ENCODE measurements around the gene CEP85.
"Not testable (repeated sequence)": the region's sequence is repeated elsewhere in the genome, so short reads cannot be mapped to it uniquely, and the experiment has no call there.

CEP85 gene

DNA sequence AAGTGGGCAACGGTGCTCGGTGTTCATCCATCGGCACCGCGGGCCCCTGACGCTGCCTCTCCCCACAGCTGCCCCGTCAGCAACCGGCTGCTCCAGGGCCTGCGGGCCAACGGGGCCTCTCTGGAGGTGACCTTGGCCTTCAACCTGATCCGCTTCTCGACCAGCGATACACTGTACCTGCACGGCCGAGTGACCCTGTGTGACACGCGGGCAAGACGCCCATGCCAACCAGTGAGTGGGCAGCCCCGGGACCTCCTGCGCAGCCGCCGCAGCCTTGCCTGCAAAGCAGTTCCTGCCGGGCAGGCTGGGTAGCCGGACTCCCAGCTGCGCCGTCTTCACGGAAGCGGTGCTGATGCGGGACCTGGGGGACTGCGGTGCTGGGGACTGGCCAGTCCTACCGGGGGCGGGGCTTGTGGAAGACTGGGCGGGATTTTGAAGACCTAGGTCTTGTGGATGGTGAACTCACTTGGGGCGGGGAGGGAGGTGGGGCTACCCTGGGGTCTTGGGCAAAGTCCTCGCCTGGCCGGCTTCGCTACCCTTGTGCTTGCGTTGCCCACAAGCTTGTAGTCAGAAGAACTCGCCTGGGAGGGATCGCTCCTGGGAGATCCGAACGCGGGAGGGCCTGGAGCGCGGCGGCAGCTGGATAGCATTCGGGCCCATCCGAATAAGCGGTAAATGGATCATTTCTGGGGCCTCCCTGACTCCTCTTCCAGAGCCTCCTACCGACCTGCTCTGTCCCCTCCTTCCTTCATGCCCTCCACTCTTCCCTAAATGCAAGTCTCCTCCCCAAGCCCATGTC is 8.8 kb upstream of the CEP85 start:
- DNase-seq, result peak; percentile 46

DNA sequence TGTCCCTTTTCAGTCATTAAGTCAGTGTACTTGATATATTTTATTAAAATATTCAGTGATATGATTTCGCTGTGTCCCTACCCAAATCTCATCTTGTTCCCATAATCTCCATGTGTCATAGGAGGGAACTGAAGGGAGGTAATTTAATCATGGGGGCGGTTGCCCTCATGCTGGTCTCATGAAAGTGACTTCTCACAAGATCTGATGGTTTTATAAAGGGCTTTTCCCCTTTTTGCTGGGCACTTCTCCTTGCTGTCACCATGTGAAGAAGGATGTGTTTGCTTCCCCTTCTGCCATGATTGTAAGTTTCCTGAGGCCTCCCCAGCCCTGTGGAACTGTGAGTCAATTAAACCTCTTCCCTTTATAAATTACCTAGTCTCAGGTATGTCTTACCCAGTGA is 3.3 kb upstream of the CEP85 start:
- not testable (repeated sequence) for DNase-seq

GRCh38 chr1:26234644-26235370 is 807 bp downstream of the CEP85 start:
- peak; percentile 11 for DNase-seq

- no peak for DNase-seq
Measured at GRCh38 chr1:26237230-26237966, 3.4 kb downstream of the CEP85 start.

DNA sequence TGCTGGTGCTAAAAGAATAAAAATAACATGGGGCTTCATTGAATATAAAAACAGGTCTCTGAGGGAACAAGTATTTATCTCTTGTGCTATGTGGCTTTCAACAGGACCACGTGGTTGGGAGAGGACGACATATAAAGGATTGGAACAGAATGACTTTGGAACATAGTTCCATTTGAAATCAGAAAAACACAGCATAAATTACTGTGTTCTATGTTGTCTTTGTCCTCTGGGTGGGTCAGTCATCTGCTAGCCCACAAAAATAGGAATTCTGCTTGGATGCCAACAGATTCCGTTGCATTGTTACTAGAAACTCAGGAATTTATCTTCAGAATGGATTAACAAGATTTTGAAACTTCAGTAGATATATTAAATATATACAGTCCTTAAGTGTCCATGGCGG is 5.9 kb downstream of the CEP85 start:
- no peak for DNase-seq

GRCh38 chr1:26252718-26253117 is 18.7 kb downstream of the CEP85 start:
- DNase-seq, result no peak

DNA sequence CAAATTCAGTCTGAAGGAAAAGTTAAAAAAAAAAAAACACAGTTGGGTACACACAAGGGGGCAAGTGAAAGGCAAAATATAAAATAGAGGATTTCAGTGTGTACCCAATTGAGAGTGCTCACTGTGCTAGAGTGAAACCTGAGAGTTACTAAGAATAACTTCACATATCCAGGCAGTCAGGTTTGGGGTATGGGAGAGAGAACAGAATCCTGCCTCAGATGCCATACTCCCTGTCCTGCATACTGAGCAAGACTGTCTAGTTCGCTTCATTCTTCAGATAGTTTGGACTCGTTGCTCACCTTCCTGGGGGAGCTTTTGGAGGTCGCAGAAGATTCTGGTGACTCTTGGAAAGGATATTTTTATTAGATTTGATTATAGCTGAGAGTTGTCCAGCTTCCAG is 20.4 kb downstream of the CEP85 start:
- DNase-seq, result no peak

DNA sequence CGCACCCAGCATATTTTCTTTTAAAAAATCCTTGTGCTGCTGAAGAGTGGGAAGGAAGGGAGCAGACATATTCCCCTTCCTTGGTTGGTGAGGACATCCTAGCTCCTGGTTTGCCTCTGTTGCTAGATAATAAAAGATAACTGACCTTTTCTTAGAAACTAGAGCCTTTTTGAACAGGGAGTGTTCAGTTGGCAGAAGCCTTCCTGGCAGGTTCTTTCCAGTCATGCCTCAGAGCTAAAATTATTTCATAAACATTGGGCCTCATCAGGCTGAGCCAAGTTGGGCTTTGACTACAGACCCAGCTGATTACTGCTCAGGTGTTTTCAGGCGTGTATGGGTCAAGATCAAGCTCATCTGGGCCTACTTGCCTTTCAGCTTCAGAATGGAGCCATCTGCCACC is 23.2 kb downstream of the CEP85 start:
- no peak for DNase-seq

DNA sequence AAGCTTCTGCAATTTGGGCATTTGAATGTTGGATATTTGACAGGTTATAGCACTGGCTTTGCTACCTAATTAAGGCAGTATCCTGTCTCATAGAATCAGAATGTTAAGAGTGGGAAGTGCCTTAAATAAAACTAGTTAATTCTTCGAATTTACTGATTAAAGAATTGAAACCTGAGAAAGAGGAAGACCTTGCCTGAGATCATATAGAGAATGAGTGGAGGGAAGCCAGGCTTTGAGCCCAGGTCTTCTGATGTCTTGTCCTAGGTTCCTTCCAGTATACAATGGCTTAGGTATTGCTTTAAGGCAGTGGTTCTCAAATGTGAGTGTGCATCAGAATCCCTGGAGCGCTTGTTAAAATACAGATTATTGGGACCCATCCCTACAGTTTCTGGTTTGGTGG is 25.0 kb downstream of the CEP85 start:
- DNase-seq, result no peak

- no peak for DNase-seq
Measured at GRCh38 chr1:26259578-26259977, 25.6 kb downstream of the CEP85 start.

GRCh38 chr1:26263212-26263611 is 29.2 kb downstream of the CEP85 start:
- DNase-seq, result no peak

DNA sequence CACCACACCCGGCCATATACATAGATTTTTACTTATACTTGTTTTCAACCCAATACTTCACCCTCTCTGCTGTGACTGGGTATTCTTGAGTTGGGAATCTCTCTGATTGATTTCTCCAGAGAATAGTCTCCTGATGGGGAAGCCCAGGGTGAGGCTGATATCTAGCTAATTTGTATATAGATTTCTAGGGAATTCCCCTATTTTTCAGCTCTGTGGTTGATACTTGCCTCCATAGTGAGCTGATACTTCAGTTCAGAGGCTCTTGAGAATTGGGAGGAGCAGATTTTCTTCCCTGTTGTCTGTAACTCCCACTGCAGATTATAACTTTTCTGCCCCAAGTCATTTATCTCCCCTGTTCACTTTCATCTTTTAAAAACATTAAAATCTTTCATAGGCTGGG is 31.4 kb downstream of the CEP85 start:
- no peak for DNase-seq

DNA sequence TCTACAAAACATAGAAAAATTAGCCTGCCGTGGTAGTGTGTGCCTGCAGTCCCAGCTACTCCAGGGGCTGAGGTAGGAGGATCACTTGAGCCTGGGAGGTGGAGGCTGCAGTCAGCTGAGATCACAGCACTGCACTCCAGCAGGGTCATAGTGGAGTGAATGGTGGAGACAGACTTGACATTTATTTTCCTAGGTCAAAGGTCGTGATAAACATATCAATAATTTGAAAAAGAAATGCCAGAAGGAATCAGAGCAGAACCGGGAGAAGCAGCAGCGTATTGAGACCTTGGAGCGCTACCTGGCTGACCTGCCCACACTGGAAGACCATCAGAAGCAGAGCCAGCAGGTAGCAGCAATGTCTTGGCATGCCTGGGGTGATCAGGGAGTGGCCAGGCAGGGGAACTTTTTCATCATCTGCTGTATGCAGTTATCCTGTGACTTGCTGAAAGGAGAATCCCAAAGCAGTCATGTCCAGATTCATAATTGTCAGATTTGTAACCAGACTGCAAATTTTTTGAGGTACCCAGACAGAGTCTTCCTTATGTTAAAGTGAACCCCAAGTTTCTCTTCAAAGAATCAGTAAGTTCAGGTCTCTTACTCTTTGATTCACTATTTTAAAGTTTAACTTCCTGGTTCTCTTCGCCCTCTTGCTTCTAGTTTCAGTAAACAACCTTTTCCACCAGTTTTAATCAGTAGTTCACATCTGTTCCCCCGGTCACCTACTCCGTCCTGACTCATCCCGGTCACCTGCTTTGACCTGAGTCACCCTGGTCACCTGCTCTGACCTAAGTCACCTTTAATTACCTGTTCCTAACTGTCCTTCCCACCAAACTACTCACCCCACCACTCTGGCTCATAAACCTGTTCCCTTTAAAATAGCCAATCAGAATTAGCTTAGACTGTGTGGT is 34.5 kb downstream of the CEP85 start:
- DNase-seq, result no peak

GRCh38 chr1:26269198-26269550 is 35.2 kb downstream of the CEP85 start:
- DNase-seq, result no peak

GRCh38 chr1:26274801-26275425 is 40.9 kb downstream of the CEP85 start:
- DNase-seq, result no peak

DNA sequence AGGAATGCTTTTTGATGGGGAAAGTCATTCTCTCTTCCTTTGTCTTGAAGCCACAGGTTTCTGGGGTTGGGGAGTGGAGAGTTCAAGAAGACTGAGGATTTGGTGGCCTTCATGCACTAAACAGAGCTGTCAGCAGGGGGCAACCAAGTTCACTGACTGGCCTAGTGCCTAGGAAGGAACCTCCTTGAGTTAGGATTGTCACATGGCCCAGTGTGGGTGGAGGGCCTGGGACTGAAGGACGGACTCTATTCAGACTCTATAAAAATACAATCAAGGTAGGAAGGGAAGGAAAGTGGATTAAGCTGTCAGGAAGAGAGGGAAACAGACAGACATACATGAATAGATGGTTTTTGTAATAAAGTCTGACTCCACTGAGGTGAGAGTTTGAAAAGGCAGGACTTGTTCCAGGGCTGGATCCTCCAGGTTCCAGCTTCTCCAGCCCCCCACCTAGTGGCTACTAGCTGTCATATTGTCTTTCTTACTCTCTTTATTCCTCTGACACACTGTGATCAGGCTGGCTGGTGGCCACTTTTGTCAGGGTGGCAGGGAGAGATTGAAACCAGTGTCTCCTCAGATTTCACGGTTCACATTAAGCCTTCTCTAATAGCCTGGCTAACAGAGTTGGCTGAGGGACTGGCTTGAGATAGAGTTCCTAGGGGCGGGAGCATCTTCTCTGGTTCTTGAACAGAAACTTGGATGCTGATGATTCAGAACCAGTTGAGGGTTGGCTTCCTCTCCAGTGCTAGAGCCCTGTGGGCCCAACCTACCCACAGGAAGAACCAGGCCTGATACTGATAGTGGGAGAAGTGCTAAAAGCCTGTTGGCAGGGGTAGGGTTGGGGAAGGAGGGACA is 41.8 kb downstream of the CEP85 start:
- peak; percentile 82 for DNase-seq

GRCh38 chr1:26276432-26276838 is 42.4 kb downstream of the CEP85 start:
- DNase-seq, result no peak

- no peak for DNase-seq
Measured at GRCh38 chr1:26277261-26277661, 43.3 kb downstream of the CEP85 start.

DNA sequence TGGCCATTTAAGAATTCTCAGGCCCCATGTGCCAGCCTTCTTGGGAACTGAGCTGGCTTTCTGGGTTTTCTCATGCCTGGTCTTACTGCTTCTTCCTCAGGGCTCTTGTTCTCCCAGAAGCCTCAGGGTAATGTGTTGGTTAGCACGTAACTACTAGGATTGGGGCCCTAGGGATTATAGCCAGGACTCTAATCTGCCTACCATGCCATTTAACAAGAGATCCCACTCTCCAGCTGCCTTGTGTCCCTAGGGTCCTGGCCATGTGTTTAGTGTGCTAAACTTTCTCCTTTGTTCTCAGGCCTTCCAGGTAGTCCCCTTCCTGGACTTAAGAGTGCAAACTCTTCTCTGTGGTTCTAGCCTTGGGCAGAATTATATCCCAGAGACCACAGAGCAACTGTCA is 43.7 kb downstream of the CEP85 start:
- no peak for DNase-seq

DNA sequence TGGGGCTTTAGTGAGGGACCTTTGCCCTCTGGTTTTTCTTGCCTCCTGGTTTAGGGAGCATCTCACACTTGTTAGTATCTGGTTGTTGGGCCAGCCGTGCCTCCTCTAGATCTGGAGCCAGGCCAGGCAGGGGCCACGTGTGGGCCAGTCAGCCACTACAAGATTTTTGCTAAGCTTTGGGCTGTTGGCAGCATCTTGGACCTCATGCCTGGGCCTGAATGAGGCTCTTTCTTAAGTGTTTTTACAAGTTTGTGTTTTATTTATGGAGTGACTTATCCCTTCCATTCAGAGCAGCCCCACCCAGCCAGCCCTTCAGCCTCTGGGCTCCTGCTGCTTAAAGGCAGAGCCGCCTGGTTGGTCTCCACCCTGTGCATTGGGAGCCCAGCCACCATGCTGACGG is 44.3 kb downstream of the CEP85 start:
- no peak for DNase-seq

GRCh38 chr1:26278724-26279455 is 44.9 kb downstream of the CEP85 start:
- peak; percentile 68 for DNase-seq
